Activated B cell treated with CpG ODN at 0.5 μM for 24 hours (primary cell): ENCODE results near the gene PRLR. TPM values are rescaled to one million over a fixed set of nuclear protein-coding genes. Genes with fewer than 3 reads are reported as not detected.

Experiments
- ATAC-seq: fragments of 200-7000 bp; cut with Tn5 transposase; one replicate; pipeline ENCODE4 v1.10.0; 2021; ENCODE audit warnings: low read depth, mild to moderate bottlenecking, moderate library complexity
- CTCF ChIA-PET: fragments of 350-600 bp; sonication (Branson Sonifier 250); formaldehyde crosslinking; loops from one replicate; lab custom pipeline; 2021; ENCODE audit warnings: antibody characterized with exemption; lab: Charles Lee
- POLR2A ChIA-PET: fragments of 350-600 bp; sonication (Branson Sonifier 250); formaldehyde crosslinking; loops from one replicate; lab custom pipeline; 2021; ENCODE audit warnings: antibody characterized with exemption; lab: Charles Lee
- DNase-seq: peaks from one replicate; pipeline ENCODE4 v3.0.0; 2022
- H3K27ac Mint-ChIP-seq: one replicate; pipeline ENCODE4 v1.8.0; 2020; ENCODE audit warnings: mixed read lengths
- H3K27me3 Mint-ChIP-seq: one replicate; pipeline ENCODE4 v1.8.0; 2021; ENCODE audit warnings: mixed read lengths
- H3K36me3 Mint-ChIP-seq: one replicate; pipeline ENCODE4 v1.8.0; 2021; ENCODE audit warnings: low read depth, mixed read lengths
- H3K4me1 Mint-ChIP-seq: one replicate; pipeline ENCODE4 v1.8.0; 2021; ENCODE audit warnings: mixed read lengths
- H3K4me3 Mint-ChIP-seq: one replicate; pipeline ENCODE4 v1.8.0; 2020; ENCODE audit warnings: mild to moderate bottlenecking, mixed read lengths
- H3K9me3 Mint-ChIP-seq: one replicate; pipeline ENCODE4 v1.8.0; 2020; ENCODE audit warnings: mixed read lengths
- CTCF ChIP-seq: fragments of 200-600 bp; IDR thresholded peaks from one replicate; pipeline ENCODE4 v1.8.0; 2022; ENCODE audit warnings: antibody characterized with exemption, mild to moderate bottlenecking
- intact Hi-C: fragments of 100-400 bp; cut with micrococcal nuclease; formaldehyde crosslinking; loops from one replicate; pipeline ENCODE4 v1.15.1; 2024
- total RNA-seq: library from RNA; stranded (reverse); gene quantifications from 2 replicates; pipeline ENCODE4 v1.2.3, GENCODE V29; 2022

The PRLR gene
- total RNA-seq, 1 donor from 2014 or later: 3.7 TPM

DNA sequence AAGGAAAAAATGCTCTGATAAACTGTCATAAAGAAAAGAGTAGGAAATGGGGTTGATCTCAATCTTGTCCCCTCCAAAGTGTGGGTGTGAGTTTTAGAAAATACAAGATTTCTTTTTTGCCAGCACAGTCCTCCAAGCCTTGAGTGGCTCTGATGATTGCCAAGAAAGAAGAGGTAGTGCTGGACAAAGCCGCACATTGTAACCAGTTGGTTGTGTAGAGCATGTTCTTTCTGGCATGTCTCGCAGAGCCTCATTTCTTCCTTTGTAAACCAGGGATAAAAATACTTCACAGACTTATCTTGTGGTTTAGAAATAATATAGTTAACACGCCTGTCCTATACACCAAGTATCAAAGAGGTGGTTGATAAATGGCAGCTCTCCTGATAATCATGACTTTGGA is 30.4 kb downstream of the PRLR start:
- Mint-ChIP-seq H3K4me3 (no peak overlapping the region), H3K27me3 (peaks cover 3% of the 10 kb centered on the region), H3K4me1 (peaks cover 19% of the 10 kb centered on the region), H3K27ac (no peak overlapping the region), H3K9me3 (no peaks in the 10 kb centered on the region), H3K36me3 (no peaks in the 10 kb centered on the region)
- ChIA-PET POLR2A (no interaction called here), CTCF (no interaction called here)
- TF ChIP-seq CTCF: no peak
- no peak for ATAC-seq
- DNase-seq: no peak
- intact Hi-C loops: loop anchor here (5.0 to 10.0 kb wide), 2 partner anchors 53 to 955 kb away; partner anchors contain the start of genes LMBRD2 and SKP2

- Mint-ChIP-seq H3K27me3 (peaks cover 2% of the 10 kb centered on the region), H3K36me3 (no peaks in the 10 kb centered on the region), H3K9me3 (no peaks in the 10 kb centered on the region), H3K4me1 (peaks cover 31% of the 10 kb centered on the region), H3K27ac (no peak overlapping the region), H3K4me3 (no peak overlapping the region)
- POLR2A ChIA-PET: no interaction called here
- no peak for TF ChIP-seq CTCF
- intact Hi-C loops: loop anchor here (5.0 kb wide), 1 partner anchor 51 kb away; no protein-coding TSS in a partner anchor
- CTCF ChIA-PET: interaction anchor here (1.1 to 1.6 kb wide), 4 partner anchors 8 to 109 kb away, joined by 3 to 4 read pairs (median 4); no protein-coding TSS in a partner anchor
- ATAC-seq: no peak
- no peak for DNase-seq
Observed at GRCh38 chr5:35198686-35199085, 31.6 kb downstream of the PRLR start.

- Mint-ChIP-seq H3K4me1 (peaks cover 37% of the 10 kb centered on the region), H3K36me3 (no peaks in the 10 kb centered on the region), H3K9me3 (no peaks in the 10 kb centered on the region), H3K4me3 (no peak overlapping the region), H3K27me3 (peaks cover 2% of the 10 kb centered on the region), H3K27ac (no peak overlapping the region)
- CTCF ChIA-PET: interaction anchor here (1.1 to 1.6 kb wide), 4 partner anchors 9 to 108 kb away, joined by 3 to 4 read pairs (median 4); no protein-coding TSS in a partner anchor
- no peak for DNase-seq
- POLR2A ChIA-PET: no interaction called here
- intact Hi-C loops: loop anchor here (5.0 kb wide), 1 partner anchor 51 kb away; no protein-coding TSS in a partner anchor
- TF ChIP-seq CTCF: no peak
- no peak for ATAC-seq
Observed at GRCh38 chr5:35198075-35198474, 32.2 kb downstream of the PRLR start.

- DNase-seq: no peak
- H3K36me3 Mint-ChIP-seq: no peaks in the 10 kb centered on the region
- TF ChIP-seq CTCF: no peak
- peak overlapping the region; percentile 18 for H3K27ac Mint-ChIP-seq
- ChIA-PET CTCF (no interaction called here), POLR2A (no interaction called here)
- H3K27me3 Mint-ChIP-seq: peaks cover 2% of the 10 kb centered on the region
- intact Hi-C loops: loop anchor here (5.0 kb wide), 1 partner anchor 50 kb away; no protein-coding TSS in a partner anchor
- H3K9me3 Mint-ChIP-seq: no peaks in the 10 kb centered on the region
- ATAC-seq: no peak
- H3K4me3 Mint-ChIP-seq: no peak overlapping the region
- H3K4me1 Mint-ChIP-seq: peaks cover 39% of the 10 kb centered on the region
Observed at GRCh38 chr5:35197351-35197750, 32.9 kb downstream of the PRLR start.

DNA sequence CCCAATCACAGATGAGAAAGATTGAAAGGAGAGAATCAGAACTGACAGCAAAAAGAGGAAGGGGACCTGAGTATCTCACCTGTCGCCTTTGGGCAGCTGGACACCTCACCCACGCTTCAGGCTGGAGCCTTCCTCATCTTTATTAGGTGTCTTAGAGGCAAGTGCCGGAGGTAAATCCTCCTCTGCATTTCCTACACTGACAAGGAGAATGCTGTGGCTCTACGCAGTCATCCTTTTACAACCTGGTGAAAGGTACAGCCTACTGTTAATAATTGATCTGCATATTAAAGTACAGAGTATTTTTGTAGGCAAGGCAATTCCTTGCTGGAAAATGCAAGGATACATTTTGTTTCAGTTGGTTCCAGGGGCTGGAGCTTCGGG is 34.8 kb downstream of the PRLR start:
- Mint-ChIP-seq H3K27me3 (no peaks in the 10 kb centered on the region), H3K4me1 (peaks cover 37% of the 10 kb centered on the region), H3K9me3 (no peaks in the 10 kb centered on the region), H3K36me3 (no peaks in the 10 kb centered on the region), H3K4me3 (peak overlapping the region; percentile 62), H3K27ac (peak overlapping the region; percentile 84)
- intact Hi-C loops: loop anchor here (5.0 kb wide), 1 partner anchor 48 kb away; no protein-coding TSS in a partner anchor
- POLR2A ChIA-PET: interaction anchor here (2.0 kb wide), 1 partner anchor 17 kb away, joined by 9 read pairs; no protein-coding TSS in a partner anchor
- ATAC-seq: no peak
- TF ChIP-seq CTCF: no peak
- no peak for DNase-seq
- CTCF ChIA-PET: no interaction called here
